NCI-H2227 treated with DMSO at 0.1 percent for 48 hours (cell line): ENCODE data around the gene PTGFR.

Experiments used
- DNase-seq: peaks from one replicate; lab custom pipeline; 2025; lab: John Stamatoyannopoulos, UW

PTGFR gene

GRCh38 chr1:78520216-78520615 lies 29.4 kb downstream of the PTGFR start:
- no peak for DNase-seq

GRCh38 chr1:78520843-78521242 lies 30.1 kb downstream of the PTGFR start:
- no peak for DNase-seq

- DNase-seq = no peak
Measured at GRCh38 chr1:78522136-78522535, 31.4 kb downstream of the PTGFR start.

- DNase-seq = no peak
Measured at GRCh38 chr1:78526496-78526895, 35.7 kb downstream of the PTGFR start.

GRCh38 chr1:78527706-78528105 lies 36.9 kb downstream of the PTGFR start:
- DNase-seq = no peak

GRCh38 chr1:78533527-78533926 lies 42.8 kb downstream of the PTGFR start:
- no peak for DNase-seq

- no peak for DNase-seq
Measured at GRCh38 chr1:78535286-78535685, 44.5 kb downstream of the PTGFR start.

GRCh38 chr1:78536427-78536826 lies 45.7 kb downstream of the PTGFR start:
- DNase-seq = no peak

GRCh38 chr1:78540048-78540447 lies 49.3 kb downstream of the PTGFR start:
- no peak for DNase-seq

- no peak for DNase-seq
Measured at GRCh38 chr1:78541479-78541878, 50.7 kb downstream of the PTGFR start.

GRCh38 chr1:78543941-78544643 lies 53.3 kb downstream of the PTGFR start:
- DNase-seq = no peak

GRCh38 chr1:78547081-78547480 lies 56.3 kb downstream of the PTGFR start:
- no peak for DNase-seq

GRCh38 chr1:78549331-78549730 lies 58.6 kb downstream of the PTGFR start:
- no peak for DNase-seq

GRCh38 chr1:78549891-78550290 lies 59.1 kb downstream of the PTGFR start:
- DNase-seq = no peak

- DNase-seq = no peak
Measured at GRCh38 chr1:78553859-78554258, 63.1 kb downstream of the PTGFR start.

- no peak for DNase-seq
Measured at GRCh38 chr1:78554840-78555239, 64.1 kb downstream of the PTGFR start.

- no peak for DNase-seq
Measured at GRCh38 chr1:78559680-78560079, 68.9 kb downstream of the PTGFR start.

- DNase-seq = no peak
Measured at GRCh38 chr1:78560811-78561210, 70.0 kb downstream of the PTGFR start.

GRCh38 chr1:78561856-78562255 lies 71.1 kb downstream of the PTGFR start:
- no peak for DNase-seq

GRCh38 chr1:78565393-78565792 lies 74.6 kb downstream of the PTGFR start:
- DNase-seq = no peak

GRCh38 chr1:78570539-78570938 lies 79.8 kb downstream of the PTGFR start:
- DNase-seq = no peak

GRCh38 chr1:78577257-78578100 lies 86.7 kb downstream of the PTGFR start:
- no peak for DNase-seq

- DNase-seq = no peak
Measured at GRCh38 chr1:78586572-78586971, 95.8 kb downstream of the PTGFR start.
